K562 treated with DMSO at 1 percent for 48 hours (cell line): ENCODE results near the gene CROT. TPM values are rescaled to one million over a fixed set of nuclear protein-coding genes. Genes with fewer than 3 reads are reported as not detected.

ENCODE experiments used
- total RNA-seq: library from RNA; unstranded; fragments of 300-600 nt; gene quantifications from 2 replicates; pipeline ENCODE4 v1.2.3, GENCODE V29; 2022; ENCODE audit warnings: low replicate concordance; ENCODE audit errors: extremely low read depth

CROT gene
- not detected in 2 replicates for total RNA-seq

GRCh38 chr7:87345166-87345927 is at the start of gene CROT:
TSS of gene CROT (plus strand) at chr7:87345664. CDS start at chr7:87349069, 3,405 bp downstream.

Other genes with a start within 250 kb of the CROT start
- not detected in 2 replicates for gene DMTF1, start 193.2 kb upstream of the CROT start, total RNA-seq
- gene TMEM243, start 125.9 kb upstream of the CROT start, total RNA-seq: not detected in 2 replicates
- gene ABCB4, start 130.0 kb downstream of the CROT start, total RNA-seq: not detected in 2 replicates